ENCODE data around the gene PPP2R5E. TPM values are rescaled to one million over a fixed set of nuclear protein-coding genes. Genes with fewer than 3 reads are reported as not detected.

Gene PPP2R5E
- total and polyA plus RNA-seq, 9 donors = 14.2 to 25.5 (median 20.1) TPM

- Histone ChIP-seq H3K27ac (ENCODE audit: low read length) (no peak overlapping the region), H3K4me1 (ENCODE audit: control insufficient read depth, insufficient read depth, low read length) (no peaks in the 10 kb centered on the region), H3K4me3 (ENCODE audit: low read length) (no peak overlapping the region), H3K9me3 (replicated peaks; ENCODE audit: control insufficient read depth, low read depth, low read length) (no peaks in the 10 kb centered on the region), H3K27me3 (ENCODE audit: control insufficient read depth, insufficient read depth, low read length) (no peaks in the 10 kb centered on the region), H3K36me3 (ENCODE audit: control insufficient read depth, insufficient read depth, low read length) (no peaks in the 10 kb centered on the region)
- 75% methylated on average over 2 of the region's 3 CpGs for WGBS (ENCODE audit: insufficient coverage)
- DNase-seq = no peak
Observed at GRCh38 chr14:63474844-63475243, 68.3 kb downstream of the PPP2R5E start.

GRCh38 chr14:63474111-63474510, 69.1 kb downstream of the PPP2R5E start:
- Histone ChIP-seq H3K4me3 (ENCODE audit: low read length) (no peak overlapping the region), H3K9me3 (replicated peaks; ENCODE audit: control insufficient read depth, low read depth, low read length) (no peaks in the 10 kb centered on the region), H3K4me1 (ENCODE audit: control insufficient read depth, insufficient read depth, low read length) (no peaks in the 10 kb centered on the region), H3K27me3 (ENCODE audit: control insufficient read depth, insufficient read depth, low read length) (no peaks in the 10 kb centered on the region), H3K36me3 (ENCODE audit: control insufficient read depth, insufficient read depth, low read length) (no peaks in the 10 kb centered on the region), H3K27ac (ENCODE audit: low read length) (no peak overlapping the region)
- DNase-seq = no peak
- 55% methylated on average over 2 of the region's 3 CpGs for WGBS (ENCODE audit: insufficient coverage)

- Histone ChIP-seq H3K4me1 (ENCODE audit: control insufficient read depth, insufficient read depth, low read length) (no peaks in the 10 kb centered on the region), H3K27me3 (ENCODE audit: control insufficient read depth, insufficient read depth, low read length) (no peaks in the 10 kb centered on the region), H3K4me3 (ENCODE audit: low read length) (no peak overlapping the region), H3K27ac (ENCODE audit: low read length) (no peak overlapping the region), H3K36me3 (ENCODE audit: control insufficient read depth, insufficient read depth, low read length) (no peaks in the 10 kb centered on the region), H3K9me3 (replicated peaks; ENCODE audit: control insufficient read depth, low read depth, low read length) (no peaks in the 10 kb centered on the region)
- no peak for DNase-seq
- WGBS (ENCODE audit: insufficient coverage) = 51% methylated on average over 3 of the region's 7 CpGs
Observed at GRCh38 chr14:63472986-63473788, 70.0 kb downstream of the PPP2R5E start.

GRCh38 chr14:63470962-63471793, 72.0 kb downstream of the PPP2R5E start:
- peak; percentile 34 for DNase-seq
- Histone ChIP-seq H3K27me3 (ENCODE audit: control insufficient read depth, insufficient read depth, low read length) (no peaks in the 10 kb centered on the region), H3K36me3 (ENCODE audit: control insufficient read depth, insufficient read depth, low read length) (no peaks in the 10 kb centered on the region), H3K9me3 (replicated peaks; ENCODE audit: control insufficient read depth, low read depth, low read length) (no peaks in the 10 kb centered on the region), H3K4me1 (ENCODE audit: control insufficient read depth, insufficient read depth, low read length) (no peaks in the 10 kb centered on the region), H3K4me3 (ENCODE audit: low read length) (no peak overlapping the region), H3K27ac (ENCODE audit: low read length) (no peak overlapping the region)
- no CpG with 5 or more reads among the region's 3 CpGs for WGBS (ENCODE audit: insufficient coverage)

- no peaks in the 10 kb centered on the region for H3K9me3 ChIP-seq (replicated peaks; ENCODE audit: control insufficient read depth, low read depth, low read length)
- H3K4me1 ChIP-seq (ENCODE audit: control insufficient read depth, insufficient read depth, low read length) = no peaks in the 10 kb centered on the region
- H3K36me3 ChIP-seq (ENCODE audit: control insufficient read depth, insufficient read depth, low read length) = peaks cover 4% of the 10 kb centered on the region
- H3K27me3 ChIP-seq (ENCODE audit: control insufficient read depth, insufficient read depth, low read length) = no peaks in the 10 kb centered on the region
- no peak for DNase-seq
- H3K4me3 ChIP-seq (ENCODE audit: low read length) = no peak overlapping the region
- 36% methylated on average over 1 of the region's 1 CpG for WGBS (ENCODE audit: insufficient coverage)
- no peak overlapping the region for H3K27ac ChIP-seq (ENCODE audit: low read length)
Observed at GRCh38 chr14:63468294-63468693, 74.9 kb downstream of the PPP2R5E start.

- H3K9me3 ChIP-seq (replicated peaks; ENCODE audit: control insufficient read depth, low read depth, low read length) = no peaks in the 10 kb centered on the region
- H3K4me1 ChIP-seq (ENCODE audit: control insufficient read depth, insufficient read depth, low read length) = no peaks in the 10 kb centered on the region
- no CpG with 5 or more reads among the region's 4 CpGs for WGBS (ENCODE audit: insufficient coverage)
- no peak overlapping the region for H3K4me3 ChIP-seq (ENCODE audit: low read length)
- peaks cover 4% of the 10 kb centered on the region for H3K36me3 ChIP-seq (ENCODE audit: control insufficient read depth, insufficient read depth, low read length)
- no peaks in the 10 kb centered on the region for H3K27me3 ChIP-seq (ENCODE audit: control insufficient read depth, insufficient read depth, low read length)
- H3K27ac ChIP-seq (ENCODE audit: low read length) = no peak overlapping the region
- no peak for DNase-seq
Observed at GRCh38 chr14:63467440-63468072, 75.6 kb downstream of the PPP2R5E start.

- H3K27me3 ChIP-seq (ENCODE audit: control insufficient read depth, insufficient read depth, low read length) = no peaks in the 10 kb centered on the region
- no peaks in the 10 kb centered on the region for H3K9me3 ChIP-seq (replicated peaks; ENCODE audit: control insufficient read depth, low read depth, low read length)
- H3K4me3 ChIP-seq (ENCODE audit: low read length) = no peak overlapping the region
- no peak for DNase-seq
- H3K4me1 ChIP-seq (ENCODE audit: control insufficient read depth, insufficient read depth, low read length) = no peaks in the 10 kb centered on the region
- WGBS (ENCODE audit: insufficient coverage) = no CpG with 5 or more reads among the region's 8 CpGs
- no peak overlapping the region for H3K27ac ChIP-seq (ENCODE audit: low read length)
- H3K36me3 ChIP-seq (ENCODE audit: control insufficient read depth, insufficient read depth, low read length) = peaks cover 4% of the 10 kb centered on the region
Observed at GRCh38 chr14:63465347-63465746, 77.8 kb downstream of the PPP2R5E start.

- Histone ChIP-seq H3K36me3 (ENCODE audit: control insufficient read depth, insufficient read depth, low read length) (peaks cover 4% of the 10 kb centered on the region), H3K27me3 (ENCODE audit: control insufficient read depth, insufficient read depth, low read length) (no peaks in the 10 kb centered on the region), H3K4me1 (ENCODE audit: control insufficient read depth, insufficient read depth, low read length) (no peaks in the 10 kb centered on the region), H3K27ac (ENCODE audit: low read length) (no peak overlapping the region), H3K9me3 (replicated peaks; ENCODE audit: control insufficient read depth, low read depth, low read length) (no peaks in the 10 kb centered on the region), H3K4me3 (ENCODE audit: low read length) (no peak overlapping the region)
- no peak for DNase-seq
- no CpG with 5 or more reads among the region's 4 CpGs for WGBS (ENCODE audit: insufficient coverage)
Observed at GRCh38 chr14:63460680-63461369, 82.4 kb downstream of the PPP2R5E start.

GRCh38 chr14:63459738-63460137, 83.4 kb downstream of the PPP2R5E start:
- peaks cover 4% of the 10 kb centered on the region for H3K36me3 ChIP-seq (ENCODE audit: control insufficient read depth, insufficient read depth, low read length)
- H3K27ac ChIP-seq (ENCODE audit: low read length) = no peak overlapping the region
- no peak overlapping the region for H3K4me3 ChIP-seq (ENCODE audit: low read length)
- no peaks in the 10 kb centered on the region for H3K4me1 ChIP-seq (ENCODE audit: control insufficient read depth, insufficient read depth, low read length)
- DNase-seq = peak; percentile 32
- H3K27me3 ChIP-seq (ENCODE audit: control insufficient read depth, insufficient read depth, low read length) = no peaks in the 10 kb centered on the region
- H3K9me3 ChIP-seq (replicated peaks; ENCODE audit: control insufficient read depth, low read depth, low read length) = no peaks in the 10 kb centered on the region
- WGBS (ENCODE audit: insufficient coverage) = 73% methylated on average over 2 of the region's 6 CpGs
